Fibroblast of pulmonary artery (primary cell): ENCODE measurements around the gene ACYP2.

Source experiments
- DNase-seq: peaks from one replicate; pipeline ENCODE4 v3.0.0-alpha.2; 2010; ENCODE audit warnings: low read depth
- H3K4me3 ChIP-seq: replicated peaks from 2 replicates; pipeline ENCODE4 v1.5.1; 2011; ENCODE audit warnings: low read depth, mild to moderate bottlenecking, control low read depth, low read length, moderate library complexity
- CTCF ChIP-seq: IDR thresholded peaks from 2 replicates; pipeline ENCODE4 v1.5.1; 2011; ENCODE audit warnings: mild to moderate bottlenecking, control low read depth, low read length, inconsistent platforms; ENCODE audit errors: missing control alignments

ACYP2 gene

GRCh38 chr2:54204476-54204875 is 89.1 kb downstream of the ACYP2 start:
- no peak for TF ChIP-seq CTCF
- no peak for DNase-seq

GRCh38 chr2:54206596-54206995 is 91.2 kb downstream of the ACYP2 start:
- peak; percentile 63 for TF ChIP-seq CTCF
- no peak overlapping the region for H3K4me3 ChIP-seq
- peak; percentile 75 for DNase-seq

More at GRCh38 chr2:54204476-54204875, 89.1 kb downstream of the ACYP2 start:
- H3K4me3 ChIP-seq: no peak overlapping the region

- peak; percentile 92 for DNase-seq
- no peak for TF ChIP-seq CTCF
- H3K4me3 ChIP-seq: no peak overlapping the region
Measured at GRCh38 chr2:54207666-54208195, 92.3 kb downstream of the ACYP2 start.

GRCh38 chr2:54208364-54209240 is 93.2 kb downstream of the ACYP2 start:
- peak; percentile 64 for DNase-seq
- no peak overlapping the region for H3K4me3 ChIP-seq
- TF ChIP-seq CTCF: no peak

DNA sequence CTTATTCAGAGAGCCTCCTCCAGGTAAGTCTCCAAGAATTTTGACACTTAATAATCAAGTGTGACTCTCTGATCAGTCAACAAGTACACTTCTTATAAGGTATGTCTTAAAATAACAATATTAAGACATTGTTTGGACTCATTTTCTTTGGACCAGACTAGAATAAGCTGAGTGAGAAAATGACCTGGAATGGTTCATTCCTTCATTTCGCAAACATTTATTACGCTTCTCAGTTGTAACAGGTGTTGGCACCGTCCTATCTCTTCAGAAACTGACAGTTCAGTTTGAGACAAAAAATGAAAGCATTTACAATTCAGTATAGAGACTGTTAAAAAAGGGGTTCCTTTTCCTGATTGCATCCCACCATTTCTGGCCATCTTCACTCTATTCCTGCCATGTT is 94.0 kb downstream of the ACYP2 start:
- no peak overlapping the region for H3K4me3 ChIP-seq
- no peak for DNase-seq
- TF ChIP-seq CTCF: no peak

DNA sequence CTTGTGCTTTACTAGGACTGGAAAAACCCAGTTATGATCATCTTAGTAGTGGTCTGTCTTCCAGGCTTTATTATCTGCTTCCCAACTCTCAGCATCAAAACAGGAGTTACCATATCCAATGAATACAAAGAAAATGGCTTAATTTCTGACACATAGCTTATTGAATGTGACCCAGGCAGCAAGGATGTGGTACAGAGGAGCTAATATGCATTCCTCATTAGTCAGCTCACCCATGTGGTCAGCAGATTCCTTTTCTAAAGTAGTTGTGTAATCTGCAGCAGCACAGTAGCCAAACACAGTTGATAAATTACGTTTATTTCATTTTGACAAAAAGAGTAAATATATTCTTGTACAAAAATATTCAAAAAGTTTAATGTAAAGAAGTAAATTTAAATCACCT is 97.0 kb downstream of the ACYP2 start:
- no peak overlapping the region for H3K4me3 ChIP-seq
- DNase-seq: peak; percentile 89
- no peak for TF ChIP-seq CTCF
